Measurements from ENCODE around the gene PTGR3.

Gene PTGR3

DNA sequence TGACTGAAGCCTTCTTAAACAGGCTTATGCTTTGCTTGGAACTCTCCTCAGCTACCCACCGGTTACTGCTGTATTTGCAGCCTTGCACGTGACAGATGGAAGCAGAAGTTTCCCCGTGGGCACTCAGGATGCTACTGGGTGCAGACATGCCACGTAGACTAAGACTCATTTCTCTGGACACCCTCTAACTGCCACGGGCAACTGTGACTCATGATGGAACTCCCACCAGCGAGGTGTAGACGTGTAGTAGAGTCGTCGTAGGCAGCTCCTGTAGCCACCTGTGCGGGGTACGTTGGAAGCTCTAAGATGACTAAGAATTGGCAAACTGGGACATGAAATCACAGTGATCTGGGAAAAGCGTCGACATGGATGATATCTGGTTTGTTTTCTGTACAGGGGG, 29.2 kb upstream of the PTGR3 start:
- TF ChIP-seq, protein P1, sequence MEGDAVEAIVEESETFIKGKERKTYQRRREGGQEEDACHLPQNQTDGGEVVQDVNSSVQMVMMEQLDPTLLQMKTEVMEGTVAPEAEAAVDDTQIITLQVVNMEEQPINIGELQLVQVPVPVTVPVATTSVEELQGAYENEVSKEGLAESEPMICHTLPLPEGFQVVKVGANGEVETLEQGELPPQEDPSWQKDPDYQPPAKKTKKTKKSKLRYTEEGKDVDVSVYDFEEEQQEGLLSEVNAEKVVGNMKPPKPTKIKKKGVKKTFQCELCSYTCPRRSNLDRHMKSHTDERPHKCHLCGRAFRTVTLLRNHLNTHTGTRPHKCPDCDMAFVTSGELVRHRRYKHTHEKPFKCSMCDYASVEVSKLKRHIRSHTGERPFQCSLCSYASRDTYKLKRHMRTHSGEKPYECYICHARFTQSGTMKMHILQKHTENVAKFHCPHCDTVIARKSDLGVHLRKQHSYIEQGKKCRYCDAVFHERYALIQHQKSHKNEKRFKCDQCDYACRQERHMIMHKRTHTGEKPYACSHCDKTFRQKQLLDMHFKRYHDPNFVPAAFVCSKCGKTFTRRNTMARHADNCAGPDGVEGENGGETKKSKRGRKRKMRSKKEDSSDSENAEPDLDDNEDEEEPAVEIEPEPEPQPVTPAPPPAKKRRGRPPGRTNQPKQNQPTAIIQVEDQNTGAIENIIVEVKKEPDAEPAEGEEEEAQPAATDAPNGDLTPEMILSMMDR (IDR thresholded peaks at IDR 0.05; ENCODE audit: control insufficient read depth, insufficient read depth, low read depth, low read length, missing control alignments) = no peak
- no peak overlapping the region for H3K4me3 ChIP-seq (ENCODE audit: control insufficient read depth, low read depth, low read length)
- no peak for DNase-seq (ENCODE audit: low read depth)

DNA sequence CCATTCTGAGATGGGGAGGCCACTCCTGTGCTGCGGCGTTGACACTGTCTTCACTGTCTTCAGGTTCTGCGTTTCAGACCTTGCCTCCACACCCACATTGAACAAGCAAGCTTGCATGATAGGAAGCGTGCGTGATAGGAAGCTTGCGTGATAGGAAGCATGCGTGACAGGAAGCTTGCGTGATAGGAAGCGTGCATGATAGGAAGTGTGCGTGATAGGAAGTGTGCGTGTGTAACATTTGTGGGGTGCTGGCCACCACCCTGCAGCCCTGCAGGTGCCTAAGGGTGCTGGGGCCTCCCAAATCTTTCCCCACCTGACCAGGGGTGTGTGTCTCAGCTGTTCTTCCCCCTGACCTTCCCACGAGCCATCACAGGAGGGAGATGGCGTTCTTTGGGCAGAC, 27.0 kb upstream of the PTGR3 start:
- TF ChIP-seq, protein P1 (IDR thresholded peaks at IDR 0.05; ENCODE audit: control insufficient read depth, insufficient read depth, low read depth, low read length, missing control alignments) = no peak
- no peak overlapping the region for H3K4me3 ChIP-seq (ENCODE audit: control insufficient read depth, low read depth, low read length)

DNA sequence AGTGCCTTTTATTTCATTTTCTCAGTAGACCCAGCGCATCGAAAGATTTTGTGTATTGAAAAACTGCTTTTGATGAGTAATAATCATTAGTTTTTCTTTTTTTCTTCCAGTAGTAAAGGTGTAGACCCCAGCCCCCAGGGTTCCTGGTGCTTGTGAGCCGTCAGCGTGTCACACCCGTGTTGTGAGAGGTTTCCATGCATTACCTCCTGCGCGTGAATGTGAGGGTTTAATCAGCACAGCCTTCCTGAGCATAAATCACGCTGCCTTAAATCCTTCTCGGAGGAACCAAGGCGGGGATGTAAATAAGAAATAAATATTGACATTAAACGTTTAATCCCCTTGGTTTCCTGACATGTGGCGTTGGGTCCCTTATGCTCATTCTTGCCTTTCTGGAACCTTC, 26.0 kb upstream of the PTGR3 start:
- TF ChIP-seq, protein P1 (IDR thresholded peaks at IDR 0.05; ENCODE audit: control insufficient read depth, insufficient read depth, low read depth, low read length, missing control alignments) = no peak
- H3K4me3 ChIP-seq (ENCODE audit: control insufficient read depth, low read depth, low read length) = no peak overlapping the region
- DNase-seq (ENCODE audit: low read depth) = no peak

More for the DNA sequence above, 27.0 kb upstream of the PTGR3 start:
- DNase-seq (ENCODE audit: low read depth) = no peak

DNA sequence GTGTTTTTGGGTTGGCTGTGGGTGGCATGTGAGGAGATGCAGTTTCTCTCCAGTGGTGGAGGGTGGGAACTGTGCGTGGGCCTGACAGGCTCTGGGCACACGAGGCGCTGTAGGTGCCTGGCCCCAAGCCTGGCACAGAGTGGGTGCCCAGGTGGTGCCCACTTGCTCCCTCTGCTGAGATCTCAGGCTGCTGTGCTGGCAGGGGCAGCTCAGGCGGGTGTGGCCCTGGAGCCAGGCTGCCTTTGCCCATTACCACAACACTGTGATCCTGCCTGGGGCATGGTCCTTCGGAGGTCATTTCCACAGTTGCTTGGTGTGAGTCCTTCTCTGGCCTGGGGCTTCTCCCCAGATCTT, 22.1 kb upstream of the PTGR3 start:
- no peak for DNase-seq (ENCODE audit: low read depth)
- TF ChIP-seq, protein P1 (IDR thresholded peaks at IDR 0.05; ENCODE audit: control insufficient read depth, insufficient read depth, low read depth, low read length, missing control alignments) = no peak
- H3K4me3 ChIP-seq (ENCODE audit: control insufficient read depth, low read depth, low read length) = no peak overlapping the region

DNA sequence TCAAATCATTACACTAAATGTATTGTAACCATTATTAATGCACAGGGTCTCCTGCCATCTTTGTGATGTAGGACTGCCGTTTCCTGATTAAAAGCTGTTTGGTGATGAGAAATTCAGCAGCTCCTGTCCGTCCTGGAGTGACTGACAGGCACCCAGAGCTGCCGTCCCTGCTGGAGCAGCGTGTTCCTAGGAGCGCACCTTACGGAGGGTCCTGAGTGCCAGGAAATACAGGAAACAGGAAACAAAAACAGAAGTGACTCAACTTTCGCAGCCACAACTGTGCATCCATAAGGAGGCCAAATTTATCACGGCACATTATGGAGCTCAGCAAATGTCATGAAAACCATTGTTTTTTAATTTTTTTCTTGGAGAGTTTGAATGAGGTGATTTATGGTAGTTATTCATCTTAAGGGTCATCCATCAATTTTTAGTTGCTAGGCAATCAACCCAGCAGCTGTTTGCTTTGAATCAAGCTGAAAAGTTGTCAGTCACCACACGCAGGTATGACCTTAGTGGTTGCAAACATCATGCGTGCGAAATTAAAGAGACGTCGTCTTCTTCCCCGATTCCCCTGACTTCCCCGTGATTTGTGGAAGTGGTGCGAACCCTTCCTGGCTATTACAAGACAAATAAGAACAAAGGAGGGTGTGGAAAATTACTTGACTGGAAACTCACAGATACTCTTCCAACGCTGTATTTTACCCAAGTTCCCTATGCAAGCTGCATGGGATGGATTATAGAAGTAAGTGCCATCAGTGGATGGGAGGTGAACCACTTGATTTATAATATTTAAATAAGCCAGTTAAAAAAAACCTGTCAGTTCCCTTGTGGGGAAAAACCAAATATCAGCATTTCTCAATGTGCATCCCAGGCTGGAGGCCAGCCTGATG, 21.5 kb upstream of the PTGR3 start:
- no peak for DNase-seq (ENCODE audit: low read depth)
- TF ChIP-seq, protein P1 (IDR thresholded peaks at IDR 0.05; ENCODE audit: control insufficient read depth, insufficient read depth, low read depth, low read length, missing control alignments) = no peak
- no peak overlapping the region for H3K4me3 ChIP-seq (ENCODE audit: control insufficient read depth, low read depth, low read length)

DNA sequence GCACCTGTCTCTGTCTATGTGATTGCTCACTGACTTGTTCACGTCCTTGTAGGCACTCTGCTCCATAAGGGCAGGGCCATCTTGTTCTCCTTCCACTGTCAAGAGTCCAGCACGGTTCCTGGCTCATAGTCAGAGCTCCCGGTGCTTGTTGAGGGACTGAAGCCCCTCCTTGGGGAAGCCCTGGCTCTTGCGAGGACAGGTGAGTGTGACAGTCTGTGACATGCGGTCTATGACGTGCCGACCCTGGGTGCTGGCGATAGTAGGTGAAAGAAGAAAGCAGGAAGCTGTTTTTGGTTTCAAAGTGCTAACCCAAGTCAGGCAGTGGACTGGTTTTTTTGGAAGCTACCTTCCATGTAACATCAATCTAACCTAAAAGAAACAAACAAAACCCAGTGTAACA, 20.5 kb upstream of the PTGR3 start:
- TF ChIP-seq, protein P1 (IDR thresholded peaks at IDR 0.05; ENCODE audit: control insufficient read depth, insufficient read depth, low read depth, low read length, missing control alignments) = no peak
- no peak overlapping the region for H3K4me3 ChIP-seq (ENCODE audit: control insufficient read depth, low read depth, low read length)
- DNase-seq (ENCODE audit: low read depth) = no peak

All from AG09309 (cell line).